ENCODE data around the gene YTHDC1. TPM values are rescaled to one million over a fixed set of nuclear protein-coding genes. Genes with fewer than 3 reads are reported as not detected.

YTHDC1 gene
- total RNA-seq, 3 donors from 2014 or later (not counting 1 experiment from before 2014, with no cell fraction given) = 225 to 320 (median 270) TPM

DNA sequence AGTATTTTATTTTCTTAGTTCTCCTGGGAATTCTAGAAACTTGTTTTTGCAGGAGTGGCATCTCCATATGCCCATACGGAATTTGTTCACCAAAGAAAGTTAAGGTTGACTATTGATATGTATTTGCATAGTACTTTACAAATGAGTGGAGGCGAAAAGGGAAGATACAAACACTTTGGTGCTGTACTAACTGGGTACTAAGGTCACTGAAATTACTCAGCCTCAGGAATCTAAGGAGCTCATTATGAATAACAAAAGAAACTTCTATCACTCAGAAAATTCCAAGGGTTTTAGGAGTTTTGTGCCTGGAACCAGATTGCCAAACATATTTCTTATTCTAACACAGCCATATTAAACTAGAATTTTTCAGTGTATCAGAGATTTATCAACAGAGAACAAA, 77.0 kb downstream of the YTHDC1 start:
- TF ChIP-seq, protein P1, sequence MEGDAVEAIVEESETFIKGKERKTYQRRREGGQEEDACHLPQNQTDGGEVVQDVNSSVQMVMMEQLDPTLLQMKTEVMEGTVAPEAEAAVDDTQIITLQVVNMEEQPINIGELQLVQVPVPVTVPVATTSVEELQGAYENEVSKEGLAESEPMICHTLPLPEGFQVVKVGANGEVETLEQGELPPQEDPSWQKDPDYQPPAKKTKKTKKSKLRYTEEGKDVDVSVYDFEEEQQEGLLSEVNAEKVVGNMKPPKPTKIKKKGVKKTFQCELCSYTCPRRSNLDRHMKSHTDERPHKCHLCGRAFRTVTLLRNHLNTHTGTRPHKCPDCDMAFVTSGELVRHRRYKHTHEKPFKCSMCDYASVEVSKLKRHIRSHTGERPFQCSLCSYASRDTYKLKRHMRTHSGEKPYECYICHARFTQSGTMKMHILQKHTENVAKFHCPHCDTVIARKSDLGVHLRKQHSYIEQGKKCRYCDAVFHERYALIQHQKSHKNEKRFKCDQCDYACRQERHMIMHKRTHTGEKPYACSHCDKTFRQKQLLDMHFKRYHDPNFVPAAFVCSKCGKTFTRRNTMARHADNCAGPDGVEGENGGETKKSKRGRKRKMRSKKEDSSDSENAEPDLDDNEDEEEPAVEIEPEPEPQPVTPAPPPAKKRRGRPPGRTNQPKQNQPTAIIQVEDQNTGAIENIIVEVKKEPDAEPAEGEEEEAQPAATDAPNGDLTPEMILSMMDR (IDR thresholded peaks at IDR 0.05) = no peak
- intact Hi-C loops (cut with micrococcal nuclease) = no loop called here
- ATAC-seq (no peak), DNase-seq (no peak)
- no peaks in the 10 kb centered on the region for H3K36me3 Mint-ChIP-seq
- no peak overlapping the region for H3K27ac Mint-ChIP-seq
- H3K4me3 ChIP-seq (ENCODE audit: low read length) = no peak overlapping the region
- peaks cover 3% of the 10 kb centered on the region for H3K4me1 ChIP-seq (ENCODE audit: control insufficient read depth, insufficient read depth, low read length)
- no peaks in the 10 kb centered on the region for H3K9me3 Mint-ChIP-seq
- no peak overlapping the region for H3K27ac ChIP-seq (ENCODE audit: low read length)
- H3K4me3 Mint-ChIP-seq = no peak overlapping the region
- WGBS (ENCODE audit: insufficient coverage) = 91% methylated on average over 2 of the region's 2 CpGs
- peaks cover 0 to 4% of the 10 kb centered on the region in 2 donors for H3K27me3 Mint-ChIP-seq (ENCODE audit: low read depth in 2 of 2)
- no peaks in the 10 kb centered on the region for H3K36me3 ChIP-seq (ENCODE audit: control insufficient read depth, insufficient read depth, low read length)
- no peaks in the 10 kb centered on the region for H3K27me3 ChIP-seq (ENCODE audit: control insufficient read depth, insufficient read depth, low read length)
- H3K9me3 ChIP-seq (ENCODE audit: control insufficient read depth, insufficient read depth, low read length) = no peaks in the 10 kb centered on the region
- peaks cover 3 to 10% of the 10 kb centered on the region in 2 donors for H3K4me1 Mint-ChIP-seq

DNA sequence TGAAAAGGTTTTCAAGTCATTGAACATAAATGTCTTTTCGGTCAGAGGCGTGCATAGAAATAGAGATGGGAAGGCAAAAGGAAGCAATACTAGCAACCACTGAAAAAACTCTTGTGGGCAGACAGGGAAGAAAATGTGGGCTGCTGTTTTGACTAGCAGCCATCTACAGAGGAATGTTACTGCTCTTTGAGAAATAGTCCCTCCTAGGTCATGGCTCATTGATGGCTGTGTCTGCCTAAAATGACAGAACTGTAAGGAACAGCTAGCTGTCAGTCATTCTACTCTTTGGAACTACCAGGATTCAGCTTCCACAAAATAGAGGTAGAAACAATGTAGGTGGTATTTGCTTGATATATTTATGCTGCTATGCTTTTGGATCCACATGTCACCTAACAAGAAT, 77.5 kb downstream of the YTHDC1 start:
- Histone ChIP-seq H3K4me3 (ENCODE audit: low read length) (no peak overlapping the region), H3K9me3 (ENCODE audit: control insufficient read depth, insufficient read depth, low read length) (no peaks in the 10 kb centered on the region), H3K4me1 (ENCODE audit: control insufficient read depth, insufficient read depth, low read length) (peaks cover 7% of the 10 kb centered on the region), H3K36me3 (ENCODE audit: control insufficient read depth, insufficient read depth, low read length) (no peaks in the 10 kb centered on the region), H3K27ac (ENCODE audit: low read length) (no peak overlapping the region), H3K27me3 (ENCODE audit: control insufficient read depth, insufficient read depth, low read length) (no peaks in the 10 kb centered on the region)
- Mint-ChIP-seq H3K4me3 (peak overlapping the region; percentile 40), H3K4me1 (peaks cover 8 to 15% of the 10 kb centered on the region in 2 donors), H3K36me3 (no peaks in the 10 kb centered on the region), H3K9me3 (no peaks in the 10 kb centered on the region), H3K27me3 (ENCODE audit: low read depth in 2 of 2) (peaks cover 0 to 4% of the 10 kb centered on the region in 2 donors), H3K27ac (no peak overlapping the region)
- TF ChIP-seq, protein P1 (IDR thresholded peaks at IDR 0.05) = no peak
- no peak for DNase-seq
- WGBS (ENCODE audit: insufficient coverage) = 61% methylated on average over 2 of the region's 2 CpGs
- ATAC-seq = no peak
- intact Hi-C loops (cut with micrococcal nuclease) = no loop called here

DNA sequence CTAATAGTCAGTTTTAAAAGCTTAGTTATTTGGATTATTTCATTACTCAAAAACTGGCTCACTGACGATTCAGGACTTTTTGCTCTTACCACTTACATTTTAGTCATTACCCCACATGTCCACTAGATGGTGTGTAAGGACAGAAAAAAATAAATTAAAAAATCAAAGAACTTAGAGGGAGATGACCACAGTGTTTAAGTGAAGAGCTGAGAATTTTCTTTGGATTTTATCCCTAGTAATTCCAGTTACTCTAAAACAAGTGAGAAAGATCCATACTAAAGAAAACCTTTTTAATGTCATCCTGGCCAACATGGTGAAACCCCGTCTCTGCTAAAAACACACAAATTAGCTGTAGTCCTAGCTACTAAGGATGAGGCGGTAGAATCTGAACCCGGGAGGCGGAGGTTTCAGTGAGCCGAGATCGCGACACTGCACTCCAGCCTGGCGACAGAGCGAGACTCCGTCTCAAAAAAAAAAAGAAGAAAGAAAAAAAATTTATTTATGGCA, 78.0 kb downstream of the YTHDC1 start:
- H3K36me3 ChIP-seq (ENCODE audit: control insufficient read depth, insufficient read depth, low read length) = no peaks in the 10 kb centered on the region
- Mint-ChIP-seq H3K27ac (no peak overlapping the region), H3K4me3 (peak overlapping the region; percentile 40), H3K9me3 (no peaks in the 10 kb centered on the region), H3K36me3 (no peaks in the 10 kb centered on the region), H3K4me1 (peaks cover 11 to 16% of the 10 kb centered on the region in 2 donors), H3K27me3 (ENCODE audit: low read depth in 2 of 2) (peaks cover 0 to 4% of the 10 kb centered on the region in 2 donors)
- ATAC-seq (peak; percentile 74 to 89 (median 87)), DNase-seq (peak in 1 of 2 donors; percentile 66)
- intact Hi-C loops (cut with micrococcal nuclease) = loop anchor here (1.0 kb wide), 1 partner anchor 104 kb away; no protein-coding TSS in a partner anchor
- WGBS (ENCODE audit: insufficient coverage) = 64% methylated on average over 10 of the region's 11 CpGs
- no peaks in the 10 kb centered on the region for H3K9me3 ChIP-seq (ENCODE audit: control insufficient read depth, insufficient read depth, low read length)
- TF ChIP-seq, protein P1 (IDR thresholded peaks at IDR 0.05) = peak; percentile 78
- H3K4me1 ChIP-seq (ENCODE audit: control insufficient read depth, insufficient read depth, low read length) = peaks cover 8% of the 10 kb centered on the region
- H3K4me3 ChIP-seq (ENCODE audit: low read length) = no peak overlapping the region
- H3K27me3 ChIP-seq (ENCODE audit: control insufficient read depth, insufficient read depth, low read length) = no peaks in the 10 kb centered on the region
- H3K27ac ChIP-seq (ENCODE audit: low read length) = no peak overlapping the region

DNA sequence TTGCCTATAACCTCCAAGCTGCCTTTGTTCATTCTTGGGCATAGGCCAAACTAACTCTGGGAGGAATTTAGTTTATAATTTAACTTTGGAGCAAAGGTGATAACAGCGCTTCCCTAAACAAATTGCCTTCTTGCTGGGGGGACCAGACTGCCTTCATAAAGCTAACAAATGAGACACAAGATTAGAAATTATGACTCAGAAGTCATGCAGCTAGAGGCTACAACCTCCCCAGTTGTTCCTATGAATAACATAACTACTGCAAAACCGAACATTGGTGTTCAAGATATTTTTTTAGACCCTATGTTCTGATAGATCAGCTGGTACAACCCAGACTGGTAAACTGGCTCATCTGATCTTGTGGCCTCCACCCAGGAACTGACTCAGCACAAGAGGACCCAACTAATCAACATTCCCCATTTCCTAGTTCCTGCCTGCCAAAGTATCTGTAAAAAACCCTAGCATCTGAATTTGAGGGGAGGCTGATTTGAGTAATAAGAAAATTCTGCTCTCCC, 82.4 kb downstream of the YTHDC1 start:
- ATAC-seq = no peak
- H3K27me3 Mint-ChIP-seq (ENCODE audit: low read depth in 2 of 2) = no peaks in the 10 kb centered on the region
- TF ChIP-seq, protein P1 (IDR thresholded peaks at IDR 0.05) = no peak

More for the DNA sequence above, 82.4 kb downstream of the YTHDC1 start:
- 89% methylated on average over 2 of the region's 2 CpGs for WGBS (ENCODE audit: insufficient coverage)
- Histone ChIP-seq H3K27me3 (ENCODE audit: control insufficient read depth, insufficient read depth, low read length) (no peaks in the 10 kb centered on the region), H3K4me3 (ENCODE audit: low read length) (no peak overlapping the region), H3K36me3 (ENCODE audit: control insufficient read depth, insufficient read depth, low read length) (no peaks in the 10 kb centered on the region), H3K4me1 (ENCODE audit: control insufficient read depth, insufficient read depth, low read length) (peaks cover 20% of the 10 kb centered on the region), H3K27ac (ENCODE audit: low read length) (no peak overlapping the region), H3K9me3 (ENCODE audit: control insufficient read depth, insufficient read depth, low read length) (no peaks in the 10 kb centered on the region)
- DNase-seq = no peak
- peak overlapping the region; percentile 75 to 81 for H3K27ac Mint-ChIP-seq
- no peaks in the 10 kb centered on the region for H3K36me3 Mint-ChIP-seq
- H3K4me3 Mint-ChIP-seq = peak overlapping the region; percentile 6
- H3K9me3 Mint-ChIP-seq = no peaks in the 10 kb centered on the region
- intact Hi-C loops (cut with micrococcal nuclease) = no loop called here
- peaks cover 35 to 41% of the 10 kb centered on the region in 2 donors for H3K4me1 Mint-ChIP-seq
